Large intestine (tissue), 3 donors: ENCODE results near the gene USP19. TPM values are rescaled to one million over a fixed set of nuclear protein-coding genes. Genes with fewer than 3 reads are reported as not detected.

Experiments used
- DNase-seq, 2 donors: peaks; one replicate each; pipeline versions ENCODE4 v3.0.0 to v3.0.0-alpha.2; 2013
- H3K27ac ChIP-seq: one replicate; pipeline ENCODE4 v1.5.1; 2013; ENCODE audit warnings: low read length
- H3K27me3 ChIP-seq: 2 replicates; pipeline ENCODE4 v1.6.1; 2013; ENCODE audit warnings: low read length; ENCODE audit not compliant: control insufficient read depth, insufficient read depth
- H3K36me3 ChIP-seq: 2 replicates; pipeline ENCODE4 v1.6.1; 2013; ENCODE audit warnings: low read length; ENCODE audit not compliant: control insufficient read depth, insufficient read depth
- H3K4me1 ChIP-seq: one replicate; pipeline ENCODE4 v1.6.1; 2013; ENCODE audit warnings: low read length; ENCODE audit not compliant: control insufficient read depth, insufficient read depth
- H3K4me3 ChIP-seq: one replicate; pipeline ENCODE4 v1.5.1; 2013; ENCODE audit warnings: low read length
- H3K9me3 ChIP-seq: one replicate; pipeline ENCODE4 v1.6.1; 2013; ENCODE audit warnings: mild to moderate bottlenecking, low read depth, low read length, moderate library complexity; ENCODE audit not compliant: control insufficient read depth
- WGBS: methylation state at CpG from one replicate; pipeline ENCODE4 v1.1.5; 2013; ENCODE audit warnings: low lambda C conversion rate; ENCODE audit not compliant: insufficient coverage; 5-methylcytosine and 5-hydroxymethylcytosine counted together
- polyA plus RNA-seq: library from polyadenylated mRNA; unstranded; fragments of 120-200 nt; gene quantifications from one replicate; pipeline ENCODE4 v1.2.1, GENCODE V29; 2013

The USP19 gene
- polyA plus RNA-seq, 1 donor, result 40.4 TPM

DNA sequence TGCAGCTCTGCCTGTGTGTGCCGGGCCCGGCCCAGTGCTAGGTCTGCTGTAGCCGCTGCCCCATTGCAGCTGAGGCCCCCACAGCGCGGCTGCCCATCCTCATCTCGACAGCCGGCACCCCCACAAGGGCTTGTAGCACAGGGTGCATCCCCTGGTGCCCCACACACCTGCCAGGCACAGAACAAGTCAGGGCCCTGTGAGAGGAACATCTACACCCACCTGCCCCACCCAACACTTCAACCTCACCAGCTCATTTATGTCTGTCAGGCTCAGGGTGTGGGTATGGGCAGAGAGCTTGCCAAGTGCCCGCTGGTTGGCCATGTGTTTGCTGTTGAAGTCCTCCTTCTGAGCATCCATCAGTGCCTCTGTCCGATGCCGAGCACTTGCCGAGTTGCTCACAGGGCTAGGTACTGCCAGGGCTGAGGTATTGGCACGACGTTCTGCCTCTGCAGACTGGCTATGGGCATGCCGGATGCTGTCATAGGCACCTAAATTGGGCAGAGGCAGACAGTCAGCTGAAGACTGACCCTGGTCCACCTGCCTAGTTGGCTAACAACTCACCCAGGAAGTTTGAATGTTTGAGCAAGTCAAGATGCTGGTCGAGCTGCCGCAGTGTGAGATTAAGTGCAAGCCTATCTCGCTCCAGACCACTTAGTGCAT lies 2.4 kb upstream of the USP19 start:
- no peaks in the 10 kb centered on the region for H3K27me3 ChIP-seq
- no peak overlapping the region for H3K4me3 ChIP-seq
- H3K27ac ChIP-seq, result no peak overlapping the region
- H3K4me1 ChIP-seq, result peaks cover 11% of the 10 kb centered on the region
- peaks cover 57% of the 10 kb centered on the region for H3K36me3 ChIP-seq
- no peak for DNase-seq
- no CpG with 5 or more reads among the region's 17 CpGs for WGBS
- no peaks in the 10 kb centered on the region for H3K9me3 ChIP-seq

DNA sequence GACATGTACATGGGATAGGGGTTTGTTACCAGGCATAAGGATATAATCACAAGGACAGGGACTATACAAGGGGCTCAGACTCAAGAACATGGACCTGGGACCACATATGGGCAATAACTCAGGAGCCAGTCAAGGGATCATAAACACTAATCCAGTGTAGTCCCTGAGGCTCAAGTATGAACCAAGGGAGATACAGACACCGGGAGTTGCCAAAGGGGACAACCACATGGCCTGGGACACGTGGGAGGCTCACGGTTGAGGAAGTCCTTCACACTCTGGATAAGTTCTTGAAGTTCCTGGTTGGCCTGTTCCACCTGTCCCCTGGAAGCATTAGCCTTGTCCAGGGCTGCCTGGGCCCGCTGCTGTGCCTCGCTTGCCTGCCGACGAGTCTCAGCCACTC lies 1.8 kb upstream of the USP19 start:
- no CpG with 5 or more reads among the region's 7 CpGs for WGBS
- no peak for DNase-seq
- Histone ChIP-seq H3K27me3 (no peaks in the 10 kb centered on the region), H3K27ac (no peak overlapping the region), H3K36me3 (peaks cover 62% of the 10 kb centered on the region), H3K4me3 (no peak overlapping the region), H3K9me3 (no peaks in the 10 kb centered on the region), H3K4me1 (peaks cover 11% of the 10 kb centered on the region)

DNA sequence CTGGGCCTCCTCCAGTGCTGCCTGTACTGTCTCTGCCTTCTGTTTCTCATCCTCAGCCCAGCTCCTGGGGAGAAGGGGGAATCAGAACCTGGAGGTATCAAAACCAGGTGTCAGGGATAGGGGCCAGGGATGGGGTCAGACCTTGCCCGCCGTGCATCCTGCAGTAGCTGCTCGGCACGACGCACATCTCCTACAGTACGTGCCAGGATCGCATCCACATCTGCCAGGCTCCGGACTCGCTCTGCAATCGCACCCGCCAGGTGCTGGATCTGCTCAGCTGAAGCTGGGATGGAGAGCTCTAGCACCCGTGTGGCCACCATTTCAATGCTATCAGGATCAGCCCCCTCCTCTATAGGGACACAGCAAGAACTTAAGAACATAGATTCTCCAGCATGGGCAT lies 1.4 kb upstream of the USP19 start:
- Histone ChIP-seq H3K27ac (no peak overlapping the region), H3K9me3 (no peaks in the 10 kb centered on the region), H3K27me3 (no peaks in the 10 kb centered on the region), H3K36me3 (peaks cover 66% of the 10 kb centered on the region), H3K4me1 (peaks cover 11% of the 10 kb centered on the region), H3K4me3 (no peak overlapping the region)
- DNase-seq, result no peak
- no CpG with 5 or more reads among the region's 12 CpGs for WGBS

GRCh38 chr3:49121132-49121736 lies 611 bp upstream of the USP19 start:
- no peaks in the 10 kb centered on the region for H3K9me3 ChIP-seq
- H3K4me3 ChIP-seq, result peak overlapping the region; percentile 82
- H3K27me3 ChIP-seq, result no peaks in the 10 kb centered on the region
- WGBS, result no CpG with 5 or more reads among the region's 17 CpGs
- DNase-seq, result no peak
- peak overlapping the region; percentile 62 for H3K27ac ChIP-seq
- peaks cover 72% of the 10 kb centered on the region for H3K36me3 ChIP-seq
- H3K4me1 ChIP-seq, result peaks cover 11% of the 10 kb centered on the region

DNA sequence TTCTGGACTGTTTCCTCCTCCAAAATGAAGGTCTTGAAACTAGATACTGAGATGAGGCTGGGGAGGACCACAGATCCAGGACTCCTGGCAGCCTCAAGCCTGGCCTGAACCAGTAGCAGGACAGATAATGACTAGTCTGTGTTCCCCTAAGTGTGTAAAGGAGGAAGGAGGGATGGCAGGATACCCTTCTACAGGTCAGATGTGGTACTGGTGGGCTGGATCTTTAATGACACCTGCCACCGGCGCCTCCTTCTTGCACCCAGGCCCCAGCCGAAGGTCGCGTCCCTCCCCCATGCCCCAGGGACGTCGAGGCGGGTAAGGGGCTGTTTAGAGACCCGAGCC lies 556 bp downstream of the USP19 start:
- WGBS, result no CpG with 5 or more reads among the region's 9 CpGs
- Histone ChIP-seq H3K4me3 (peak overlapping the region; percentile 82), H3K36me3 (peaks cover 72% of the 10 kb centered on the region), H3K9me3 (no peaks in the 10 kb centered on the region), H3K4me1 (peaks cover 11% of the 10 kb centered on the region), H3K27me3 (no peaks in the 10 kb centered on the region), H3K27ac (peak overlapping the region; percentile 62)
- DNase-seq, result no peak

GRCh38 chr3:49119439-49119838 lies 1.2 kb downstream of the USP19 start:
- no CpG with 5 or more reads among the region's 3 CpGs for WGBS
- H3K4me3 ChIP-seq, result peak overlapping the region; percentile 82
- H3K36me3 ChIP-seq, result peaks cover 72% of the 10 kb centered on the region
- no peak overlapping the region for H3K27ac ChIP-seq
- no peaks in the 10 kb centered on the region for H3K27me3 ChIP-seq
- no peak for DNase-seq
- H3K9me3 ChIP-seq, result no peaks in the 10 kb centered on the region
- peaks cover 11% of the 10 kb centered on the region for H3K4me1 ChIP-seq

GRCh38 chr3:49119036-49119435 lies 1.6 kb downstream of the USP19 start:
- Histone ChIP-seq H3K4me3 (no peak overlapping the region), H3K4me1 (peaks cover 11% of the 10 kb centered on the region), H3K27ac (no peak overlapping the region), H3K27me3 (no peaks in the 10 kb centered on the region), H3K9me3 (no peaks in the 10 kb centered on the region), H3K36me3 (peaks cover 72% of the 10 kb centered on the region)
- WGBS, result no CpG with 5 or more reads among the region's 10 CpGs
- no peak for DNase-seq

- H3K4me1 ChIP-seq, result no peaks in the 10 kb centered on the region
- H3K36me3 ChIP-seq, result peaks cover 97% of the 10 kb centered on the region
- H3K9me3 ChIP-seq, result no peaks in the 10 kb centered on the region
- no peak for DNase-seq
- no peaks in the 10 kb centered on the region for H3K27me3 ChIP-seq
- WGBS, result no CpG with 5 or more reads among the region's 14 CpGs
- H3K4me3 ChIP-seq, result no peak overlapping the region
- no peak overlapping the region for H3K27ac ChIP-seq
Observed at GRCh38 chr3:49112262-49112661, 8.4 kb downstream of the USP19 start.

- H3K4me3 ChIP-seq, result no peak overlapping the region
- no peaks in the 10 kb centered on the region for H3K27me3 ChIP-seq
- peaks cover 88% of the 10 kb centered on the region for H3K36me3 ChIP-seq
- no peak for DNase-seq
- H3K4me1 ChIP-seq, result no peaks in the 10 kb centered on the region
- H3K9me3 ChIP-seq, result no peaks in the 10 kb centered on the region
- no peak overlapping the region for H3K27ac ChIP-seq
- no CpG with 5 or more reads among the region's 6 CpGs for WGBS
Observed at GRCh38 chr3:49111347-49111746, 9.3 kb downstream of the USP19 start.

DNA sequence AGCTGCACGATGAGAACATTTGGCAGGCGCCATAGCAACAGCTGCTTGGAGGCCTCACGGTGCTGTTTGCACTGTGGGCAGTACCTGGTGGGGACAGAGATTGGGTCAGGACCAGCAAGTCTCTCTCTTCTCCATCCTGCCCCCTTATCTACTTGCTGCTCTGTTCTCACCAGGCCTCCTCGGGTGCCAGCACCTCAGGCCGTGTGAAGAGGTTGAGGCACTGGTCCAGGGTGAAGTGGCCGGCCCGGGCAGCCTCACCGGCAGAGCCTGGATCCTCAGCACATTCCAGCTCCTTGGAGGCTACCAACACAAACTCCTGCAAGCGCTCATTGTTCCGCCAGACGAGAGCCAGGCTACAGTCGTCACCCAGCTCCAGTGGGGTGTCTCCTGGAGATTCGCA lies 9.8 kb downstream of the USP19 start:
- H3K27ac ChIP-seq, result no peak overlapping the region
- WGBS, result no CpG with 5 or more reads among the region's 13 CpGs

DNA sequence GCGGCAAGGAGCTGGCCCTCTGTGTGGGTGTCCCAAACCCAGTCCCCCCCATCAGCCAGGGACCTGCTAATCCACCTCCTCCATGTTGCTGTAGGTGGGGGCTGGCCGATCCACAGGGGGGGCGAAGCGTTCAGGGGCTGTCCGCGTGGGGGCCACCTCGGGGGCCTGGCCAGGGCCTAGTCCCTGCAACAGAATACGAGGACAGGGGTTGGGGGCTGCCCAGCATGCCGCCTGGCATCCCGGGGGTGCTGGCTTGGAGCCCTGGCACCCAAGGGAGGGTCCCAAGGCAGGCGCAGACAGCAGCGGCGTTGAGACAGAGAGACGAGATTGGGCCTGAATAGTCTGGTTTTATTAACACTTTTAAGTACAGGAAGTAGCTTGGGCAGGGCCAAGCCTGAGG lies 12.3 kb downstream of the USP19 start:
- H3K27ac ChIP-seq, result no peak overlapping the region
- DNase-seq, result no peak
- no peak overlapping the region for H3K4me3 ChIP-seq
- peaks cover 58% of the 10 kb centered on the region for H3K36me3 ChIP-seq
- no peaks in the 10 kb centered on the region for H3K9me3 ChIP-seq
- no peaks in the 10 kb centered on the region for H3K27me3 ChIP-seq
- H3K4me1 ChIP-seq, result peaks cover 6% of the 10 kb centered on the region
- no CpG with 5 or more reads among the region's 14 CpGs for WGBS

More for the DNA sequence above, 9.8 kb downstream of the USP19 start:
- no peak for DNase-seq
- H3K4me3 ChIP-seq, result no peak overlapping the region
- no peaks in the 10 kb centered on the region for H3K4me1 ChIP-seq
- H3K9me3 ChIP-seq, result no peaks in the 10 kb centered on the region
- H3K27me3 ChIP-seq, result no peaks in the 10 kb centered on the region
- H3K36me3 ChIP-seq, result peaks cover 82% of the 10 kb centered on the region
